ENCODE measurements around the gene ARHGAP1.
A peak's percentile ranks its signal among the peaks of the same experiment; 100 is the strongest.

GRCh38 chr11:46693597-46694012, 6.8 kb downstream of the ARHGAP1 start:
- TF ChIP-seq CTCF (IDR thresholded peaks at IDR 0.05) (no peak), POLR2A (IDR thresholded peaks at IDR 0.05) (no peak), POLR2AphosphoS5 (IDR thresholded peaks at IDR 0.05; ENCODE audit: insufficient read depth in 1 of 2, low read depth in 1 of 2) (peak; percentile 42 to 73)

Data from vagina (tissue), 2 donors.